Effector CD8-positive, alpha-beta T cell (primary cell): Measurements from ENCODE around the gene ZCCHC7.
"Not testable (repeated sequence)": the region's sequence is repeated elsewhere in the genome, so short reads cannot be mapped to it uniquely, and the experiment has no call there.

Experiments
- DNase-seq: peaks from one replicate; lab custom pipeline; 2025; lab: John Stamatoyannopoulos, UW
- total RNA-seq, 4 experiments: gene quantifications; one replicate each; lab custom pipeline; 2026; lab: John Stamatoyannopoulos, UW

Gene ZCCHC7
- 47.3 to 79.8 (median 67.9) reads per million in 4 experiments for total RNA-seq

GRCh38 chr9:37119907-37120842 lies at the start of gene ZCCHC7:
Gene ZCCHC7, plus strand, starts transcription at chr9:37120574.
- DNase-seq, result peak; percentile 98

- not testable (repeated sequence) for DNase-seq
Measured at GRCh38 chr9:37074790-37075189, 45.6 kb upstream of the ZCCHC7 start.

GRCh38 chr9:37079370-37080164 lies 40.8 kb upstream of the ZCCHC7 start:
- DNase-seq, result peak; percentile 89

GRCh38 chr9:37080165-37080628 lies 40.2 kb upstream of the ZCCHC7 start:
- not testable (repeated sequence) for DNase-seq

GRCh38 chr9:37081507-37081906 lies 38.9 kb upstream of the ZCCHC7 start:
- DNase-seq, result not testable (repeated sequence)

GRCh38 chr9:37082214-37082765 lies 38.1 kb upstream of the ZCCHC7 start:
- no peak for DNase-seq

- DNase-seq, result no peak
Measured at GRCh38 chr9:37083654-37084053, 36.7 kb upstream of the ZCCHC7 start.

- no peak for DNase-seq
Measured at GRCh38 chr9:37085233-37085632, 35.1 kb upstream of the ZCCHC7 start.

- DNase-seq, result not testable (repeated sequence)
Measured at GRCh38 chr9:37092714-37093295, 27.6 kb upstream of the ZCCHC7 start.

- no peak for DNase-seq
Measured at GRCh38 chr9:37094751-37095150, 25.6 kb upstream of the ZCCHC7 start.

GRCh38 chr9:37096628-37097027 lies 23.7 kb upstream of the ZCCHC7 start:
- DNase-seq, result no peak

GRCh38 chr9:37097294-37097693 lies 23.1 kb upstream of the ZCCHC7 start:
- DNase-seq, result no peak

GRCh38 chr9:37100327-37100726 lies 20.0 kb upstream of the ZCCHC7 start:
- DNase-seq, result no peak

- no peak for DNase-seq
Measured at GRCh38 chr9:37100741-37101140, 19.6 kb upstream of the ZCCHC7 start.

- DNase-seq, result no peak
Measured at GRCh38 chr9:37102486-37102885, 17.9 kb upstream of the ZCCHC7 start.

- DNase-seq, result no peak
Measured at GRCh38 chr9:37104183-37104889, 16.0 kb upstream of the ZCCHC7 start.

- no peak for DNase-seq
Measured at GRCh38 chr9:37105234-37105633, 15.1 kb upstream of the ZCCHC7 start.

GRCh38 chr9:37107701-37108100 lies 12.7 kb upstream of the ZCCHC7 start:
- DNase-seq, result no peak

GRCh38 chr9:37114442-37114841 lies 5.9 kb upstream of the ZCCHC7 start:
- not testable (repeated sequence) for DNase-seq

GRCh38 chr9:37117956-37118355 lies 2.4 kb upstream of the ZCCHC7 start:
- no peak for DNase-seq

- no peak for DNase-seq
Measured at GRCh38 chr9:37119360-37119759, 1.0 kb upstream of the ZCCHC7 start.
